NCI-H1048 (cell line): ENCODE results near the gene LMBR1.
"Not testable (repeated sequence)": the region's sequence is repeated elsewhere in the genome, so short reads cannot be mapped to it uniquely, and the experiment has no call there.

Experiments
- DNase-seq: peaks from one replicate; lab custom pipeline; 2025; lab: John Stamatoyannopoulos, UW

LMBR1 gene

GRCh38 chr7:156654511-156655234, 238.3 kb downstream of the LMBR1 start:
- no peak for DNase-seq

GRCh38 chr7:156652886-156653568, 240.0 kb downstream of the LMBR1 start:
- no peak for DNase-seq

- DNase-seq = no peak
Measured at GRCh38 chr7:156651474-156651873, 241.5 kb downstream of the LMBR1 start.

GRCh38 chr7:156650042-156650441, 242.9 kb downstream of the LMBR1 start:
- DNase-seq = no peak

GRCh38 chr7:156647330-156647729, 245.7 kb downstream of the LMBR1 start:
- not testable (repeated sequence) for DNase-seq

- no peak for DNase-seq
Measured at GRCh38 chr7:156642306-156643045, 250.5 kb downstream of the LMBR1 start.

- no peak for DNase-seq
Measured at GRCh38 chr7:156640949-156641485, 252.0 kb downstream of the LMBR1 start.

- DNase-seq = no peak
Measured at GRCh38 chr7:156640257-156640948, 252.6 kb downstream of the LMBR1 start, which contains the start of gene RNF32. Gene RNF32, plus strand, starts transcription at chr7:156640774. Its CDS starts 3,104 bp downstream, at chr7:156643878.

GRCh38 chr7:156639426-156640256, 253.3 kb downstream of the LMBR1 start:
- DNase-seq = no peak

GRCh38 chr7:156638443-156639077, 254.4 kb downstream of the LMBR1 start:
- no peak for DNase-seq

- DNase-seq = not testable (repeated sequence)
Measured at GRCh38 chr7:156637093-156637492, 255.9 kb downstream of the LMBR1 start.

GRCh38 chr7:156635529-156636385, 257.2 kb downstream of the LMBR1 start:
- DNase-seq = no peak

GRCh38 chr7:156634117-156634516, 258.9 kb downstream of the LMBR1 start:
- DNase-seq = no peak

- DNase-seq = no peak
Measured at GRCh38 chr7:156629873-156630272, 263.1 kb downstream of the LMBR1 start.

GRCh38 chr7:156628562-156628961, 264.4 kb downstream of the LMBR1 start:
- DNase-seq = no peak
